Rectal smooth muscle tissue (tissue), 1 donor: ENCODE data around the gene DNTTIP2.

Experiments
- H3K27ac ChIP-seq: one replicate; pipeline ENCODE4 v1.7.0; 2013; ENCODE audit warnings: low read depth, low read length, inconsistent platforms
- H3K27me3 ChIP-seq: one replicate; pipeline ENCODE4 v1.7.0; 2013; ENCODE audit warnings: low read length; ENCODE audit not compliant: control insufficient read depth, insufficient read depth
- H3K36me3 ChIP-seq: one replicate; pipeline ENCODE4 v1.7.0; 2013; ENCODE audit warnings: low read length; ENCODE audit not compliant: control insufficient read depth, insufficient read depth
- H3K4me1 ChIP-seq: one replicate; pipeline ENCODE4 v1.7.0; 2013; ENCODE audit warnings: low read length; ENCODE audit not compliant: control insufficient read depth, insufficient read depth
- H3K4me3 ChIP-seq: one replicate; pipeline ENCODE4 v1.7.0; 2013; ENCODE audit warnings: low read length
- H3K9ac ChIP-seq: one replicate; pipeline ENCODE4 v1.7.0; 2013; ENCODE audit warnings: low read length

DNTTIP2 gene

DNA sequence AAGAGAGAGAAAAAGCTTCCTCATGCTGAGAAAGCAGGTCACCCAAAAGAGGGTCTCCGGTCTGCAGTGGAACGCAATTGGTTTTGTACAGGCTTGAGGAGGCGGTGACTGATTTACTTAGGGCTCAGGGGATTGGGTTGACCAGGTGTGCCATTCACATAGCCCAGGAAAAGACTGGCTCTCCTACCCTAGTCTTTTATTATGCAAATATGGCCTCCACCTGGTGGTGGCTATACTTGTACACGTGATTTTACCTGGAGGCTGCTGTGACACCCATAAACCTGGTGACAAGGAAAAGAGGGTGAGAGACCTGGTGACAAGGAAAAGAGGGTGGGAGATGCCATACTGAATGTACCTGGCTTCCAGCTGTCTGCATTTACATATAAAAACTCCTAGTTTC, 49.9 kb downstream of the DNTTIP2 start:
- no peak overlapping the region for H3K9ac ChIP-seq
- H3K27ac ChIP-seq: no peak overlapping the region

DNA sequence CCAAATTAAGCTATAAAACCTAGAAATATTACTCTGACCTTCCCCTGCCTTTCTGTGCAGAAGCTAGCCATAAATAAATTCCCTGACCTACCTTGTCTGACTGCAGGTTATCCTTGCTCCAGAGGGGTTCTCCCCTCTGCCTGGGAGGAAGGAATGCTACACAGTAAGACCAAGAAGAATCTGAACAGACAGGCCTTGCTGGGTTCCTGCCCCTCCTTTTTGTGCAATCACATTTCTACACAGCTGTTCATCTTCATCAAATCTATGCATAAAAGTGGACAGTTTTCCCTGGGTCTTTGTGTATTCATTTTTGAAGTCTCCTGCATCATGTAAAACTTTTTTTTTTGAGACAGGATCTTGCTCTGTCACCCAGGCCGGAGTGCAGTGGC, 50.6 kb downstream of the DNTTIP2 start:
- H3K36me3 ChIP-seq: no peaks in the 10 kb centered on the region
- H3K4me1 ChIP-seq: no peaks in the 10 kb centered on the region
- H3K27me3 ChIP-seq: no peaks in the 10 kb centered on the region
- H3K9ac ChIP-seq: no peak overlapping the region
- H3K27ac ChIP-seq: no peak overlapping the region
- H3K4me3 ChIP-seq: no peak overlapping the region

More for the DNA sequence above, 49.9 kb downstream of the DNTTIP2 start:
- H3K36me3 ChIP-seq: no peaks in the 10 kb centered on the region
- no peak overlapping the region for H3K4me3 ChIP-seq
- H3K4me1 ChIP-seq: no peaks in the 10 kb centered on the region
- no peaks in the 10 kb centered on the region for H3K27me3 ChIP-seq

DNA sequence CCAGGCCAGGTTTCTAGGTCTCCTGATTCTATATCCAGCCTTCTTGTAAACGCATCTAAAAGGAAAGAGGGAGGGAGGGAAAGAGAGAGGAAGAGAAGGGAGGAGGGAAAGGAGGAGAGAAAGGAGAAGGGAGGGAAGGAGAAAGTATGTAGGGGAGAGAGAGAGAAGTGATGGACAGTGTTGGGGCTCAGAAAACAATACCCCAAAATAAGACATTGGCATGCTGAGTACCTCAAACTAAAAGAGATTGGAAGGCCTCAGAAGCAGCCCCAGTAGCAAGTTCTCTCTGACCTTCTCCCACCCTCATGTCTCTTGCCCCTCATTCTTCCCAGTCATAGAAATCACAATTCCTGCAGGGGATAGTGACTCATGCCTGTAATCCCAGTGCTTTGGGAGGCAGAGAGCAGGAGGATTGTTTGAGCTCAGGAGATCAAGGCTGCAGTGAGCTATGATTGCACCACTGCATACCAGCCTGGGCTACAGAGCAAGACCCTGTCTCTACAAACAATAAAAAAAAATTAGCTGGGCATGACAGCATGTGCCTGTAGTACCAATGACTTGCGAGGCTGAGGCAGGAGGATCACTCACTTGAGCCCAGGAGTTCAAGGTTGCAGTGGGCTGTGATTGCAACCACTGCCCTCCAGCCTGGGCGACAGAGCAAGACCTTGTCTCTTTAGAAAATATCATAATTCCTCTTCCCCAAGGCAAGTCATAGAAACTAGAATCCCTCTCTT, 51.2 kb downstream of the DNTTIP2 start:
- Histone ChIP-seq H3K9ac (no peak overlapping the region), H3K27ac (no peak overlapping the region), H3K4me3 (no peak overlapping the region), H3K27me3 (no peaks in the 10 kb centered on the region), H3K4me1 (no peaks in the 10 kb centered on the region), H3K36me3 (no peaks in the 10 kb centered on the region)

DNA sequence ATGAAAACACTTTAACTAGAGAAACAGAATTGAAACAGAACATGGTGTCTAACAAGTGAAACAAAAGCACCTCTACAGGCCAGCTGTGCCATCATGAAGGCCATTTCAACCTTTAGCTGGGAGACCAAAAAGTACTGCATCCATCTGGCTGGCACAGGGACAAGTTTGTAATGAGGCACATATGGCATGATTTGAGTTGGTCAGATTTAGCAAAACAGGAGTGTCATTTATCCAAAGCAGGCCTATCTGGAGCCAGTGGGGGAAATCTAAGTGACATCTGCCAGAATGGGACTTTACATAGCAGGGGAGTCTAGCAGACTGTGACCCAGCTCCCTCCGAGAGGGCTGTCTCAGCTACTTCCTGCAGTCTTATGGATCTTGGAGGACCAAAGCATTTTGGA, 51.9 kb downstream of the DNTTIP2 start:
- H3K36me3 ChIP-seq: no peaks in the 10 kb centered on the region
- H3K4me3 ChIP-seq: no peak overlapping the region
- no peaks in the 10 kb centered on the region for H3K4me1 ChIP-seq
- no peak overlapping the region for H3K9ac ChIP-seq
- no peak overlapping the region for H3K27ac ChIP-seq
- no peaks in the 10 kb centered on the region for H3K27me3 ChIP-seq

DNA sequence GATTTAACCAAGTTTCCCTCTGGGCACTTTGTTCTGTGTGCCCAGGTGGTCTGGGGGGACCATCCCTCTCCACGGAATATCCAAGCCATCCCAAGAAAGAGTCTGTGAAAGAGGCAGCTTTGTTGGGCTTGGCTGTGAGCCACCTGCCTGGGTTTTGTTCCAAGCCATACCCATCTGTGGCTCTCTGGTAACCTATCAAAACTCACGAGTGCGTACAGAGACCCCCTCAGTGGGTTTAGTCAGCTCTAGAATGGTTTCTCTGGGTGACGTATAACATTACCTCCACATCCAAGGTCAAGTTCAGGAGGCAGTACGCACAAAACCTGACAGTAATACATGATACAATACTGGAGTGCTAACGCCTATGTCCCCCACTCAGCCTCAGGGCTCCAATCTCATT, 54.2 kb downstream of the DNTTIP2 start:
- no peak overlapping the region for H3K9ac ChIP-seq
- no peaks in the 10 kb centered on the region for H3K27me3 ChIP-seq
- H3K27ac ChIP-seq: no peak overlapping the region
- H3K4me3 ChIP-seq: no peak overlapping the region
- H3K4me1 ChIP-seq: no peaks in the 10 kb centered on the region
- H3K36me3 ChIP-seq: no peaks in the 10 kb centered on the region

DNA sequence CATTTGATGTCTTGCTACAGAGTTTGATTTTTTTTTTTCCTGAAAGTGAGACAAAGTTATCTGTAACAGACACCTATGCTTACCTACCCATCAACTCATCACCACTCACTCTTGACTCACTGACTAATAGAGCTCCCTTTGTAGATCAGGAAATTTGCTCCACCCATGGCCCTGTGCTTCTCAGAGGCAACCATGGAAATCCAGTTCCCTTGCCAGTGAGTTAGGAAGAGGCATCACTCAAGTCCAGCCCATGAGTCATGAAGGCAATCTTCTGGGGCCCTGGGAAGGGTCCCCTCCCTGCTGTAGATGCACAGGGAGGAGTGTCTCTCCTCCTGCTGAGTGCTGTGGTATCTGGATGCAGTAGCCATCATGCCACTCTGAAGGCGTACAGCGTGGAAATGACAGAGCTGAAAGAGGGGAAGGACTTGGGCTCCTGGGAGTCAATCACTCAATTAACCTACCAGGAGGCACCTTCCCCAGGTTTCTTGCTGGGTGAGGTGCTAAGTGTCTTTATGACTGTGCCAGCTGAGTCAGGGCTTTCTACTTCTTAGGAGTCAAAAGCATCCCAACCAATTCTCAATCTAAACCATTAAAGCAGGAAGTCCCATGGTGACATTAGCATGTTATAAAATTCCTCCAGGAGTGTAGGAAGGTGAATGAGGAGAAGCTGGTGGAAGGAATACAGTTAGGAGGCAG, 56.1 kb downstream of the DNTTIP2 start:
- no peak overlapping the region for H3K4me3 ChIP-seq

DNA sequence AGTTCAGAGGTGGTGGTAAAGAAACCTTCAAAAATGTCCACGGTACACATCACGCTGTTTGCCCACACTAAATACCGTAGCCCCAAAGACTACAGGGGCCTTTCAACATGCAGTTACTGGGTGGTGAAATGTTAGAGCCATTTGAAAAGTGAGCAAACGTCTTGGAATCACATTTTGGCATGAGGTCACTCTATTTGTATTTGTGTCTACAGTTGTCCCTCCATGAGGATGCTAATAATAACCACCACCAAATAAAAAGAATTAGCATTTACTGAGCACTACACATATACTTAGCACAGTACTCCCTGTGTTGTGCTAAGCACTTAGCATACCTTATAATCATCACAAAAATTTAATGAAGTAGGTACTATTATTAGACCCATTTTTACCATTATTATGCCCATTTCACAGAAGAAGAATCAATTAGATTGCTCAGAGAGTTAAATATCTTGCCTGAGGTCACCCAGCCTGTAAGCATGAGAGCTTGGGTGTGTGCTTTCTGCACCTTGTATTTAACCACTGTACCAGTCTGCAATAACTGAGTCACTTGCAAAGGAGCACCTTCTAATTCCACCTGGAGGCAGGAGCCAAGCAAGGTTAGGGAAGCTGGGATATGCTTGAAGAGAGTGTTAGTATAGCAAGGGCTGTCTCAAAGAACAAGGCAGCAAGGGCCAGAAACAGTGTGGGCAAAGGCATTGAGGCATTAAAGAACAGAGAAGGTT, 57.4 kb downstream of the DNTTIP2 start:
- H3K36me3 ChIP-seq: no peaks in the 10 kb centered on the region
- no peaks in the 10 kb centered on the region for H3K27me3 ChIP-seq
- no peaks in the 10 kb centered on the region for H3K4me1 ChIP-seq

More for the DNA sequence above, 56.1 kb downstream of the DNTTIP2 start:
- H3K27me3 ChIP-seq: no peaks in the 10 kb centered on the region
- H3K36me3 ChIP-seq: no peaks in the 10 kb centered on the region
- H3K27ac ChIP-seq: no peak overlapping the region
- no peaks in the 10 kb centered on the region for H3K4me1 ChIP-seq
- H3K9ac ChIP-seq: no peak overlapping the region

DNA sequence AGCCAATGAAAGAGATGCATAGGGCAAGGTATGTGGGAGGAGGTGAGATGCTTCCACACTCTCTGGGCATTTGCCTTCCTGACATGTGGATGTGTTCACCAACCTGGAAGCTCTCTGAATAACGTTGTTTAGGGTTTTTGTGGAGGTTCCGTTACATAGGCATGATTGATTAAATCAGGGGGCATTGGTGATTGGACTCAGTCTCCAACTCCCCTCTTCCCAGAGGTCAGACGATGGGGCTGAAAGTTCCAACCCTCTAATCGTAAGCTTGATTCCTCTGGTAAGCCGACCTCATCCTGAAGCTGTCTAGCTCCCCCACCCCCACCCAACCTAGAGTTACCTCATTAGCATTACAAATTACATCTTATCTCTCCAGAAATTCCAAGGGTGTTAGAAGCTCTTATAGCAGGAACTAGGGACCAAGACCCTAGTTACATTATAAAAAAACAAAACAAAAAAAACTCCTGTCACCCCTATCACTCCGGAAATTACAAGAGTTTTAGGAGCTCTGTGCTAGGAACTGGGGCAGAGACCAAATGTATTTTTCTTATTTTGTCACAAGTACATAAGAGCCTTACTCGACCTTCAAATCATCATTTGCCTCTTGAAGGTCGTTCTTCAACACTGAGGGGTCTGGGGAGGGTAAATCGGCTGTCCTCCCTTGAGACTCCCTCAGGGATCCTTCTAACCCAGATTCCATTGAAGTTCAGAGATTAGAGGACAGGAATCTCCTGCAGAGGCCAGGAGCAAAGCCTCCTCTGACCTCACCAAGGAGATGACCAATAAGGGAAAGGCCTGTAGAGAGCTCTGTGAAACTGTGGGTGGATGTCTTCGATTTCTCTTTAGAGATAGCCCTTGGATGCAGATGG, 58.2 kb downstream of the DNTTIP2 start:
- H3K4me3 ChIP-seq: no peak overlapping the region
- H3K27ac ChIP-seq: no peak overlapping the region
- H3K27me3 ChIP-seq: no peaks in the 10 kb centered on the region
- H3K9ac ChIP-seq: no peak overlapping the region
- H3K36me3 ChIP-seq: no peaks in the 10 kb centered on the region
- H3K4me1 ChIP-seq: no peaks in the 10 kb centered on the region

More for the DNA sequence above, 57.4 kb downstream of the DNTTIP2 start:
- Histone ChIP-seq H3K27ac (no peak overlapping the region), H3K9ac (no peak overlapping the region), H3K4me3 (no peak overlapping the region)

DNA sequence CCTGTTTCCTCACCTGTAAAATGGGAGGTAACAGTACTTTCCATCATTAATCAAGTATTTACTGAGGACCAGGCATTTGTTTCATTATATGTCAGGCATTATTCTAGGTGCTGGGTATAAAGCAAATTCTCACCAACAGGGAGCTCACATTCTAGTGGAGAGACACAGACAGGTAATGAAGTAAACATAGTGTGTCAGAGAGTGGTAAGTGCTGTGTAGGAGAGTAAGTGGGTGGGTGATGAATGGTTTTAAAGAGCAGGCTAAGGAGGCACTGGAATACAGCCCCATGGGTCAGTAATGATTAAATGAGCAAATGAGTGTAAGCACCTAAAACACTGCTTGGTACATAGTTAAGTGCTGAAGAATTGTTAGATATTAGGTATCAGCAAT, 60.4 kb downstream of the DNTTIP2 start:
- no peaks in the 10 kb centered on the region for H3K4me1 ChIP-seq
- H3K36me3 ChIP-seq: no peaks in the 10 kb centered on the region
- no peak overlapping the region for H3K27ac ChIP-seq
- no peaks in the 10 kb centered on the region for H3K27me3 ChIP-seq
- no peak overlapping the region for H3K4me3 ChIP-seq
- H3K9ac ChIP-seq: no peak overlapping the region

DNA sequence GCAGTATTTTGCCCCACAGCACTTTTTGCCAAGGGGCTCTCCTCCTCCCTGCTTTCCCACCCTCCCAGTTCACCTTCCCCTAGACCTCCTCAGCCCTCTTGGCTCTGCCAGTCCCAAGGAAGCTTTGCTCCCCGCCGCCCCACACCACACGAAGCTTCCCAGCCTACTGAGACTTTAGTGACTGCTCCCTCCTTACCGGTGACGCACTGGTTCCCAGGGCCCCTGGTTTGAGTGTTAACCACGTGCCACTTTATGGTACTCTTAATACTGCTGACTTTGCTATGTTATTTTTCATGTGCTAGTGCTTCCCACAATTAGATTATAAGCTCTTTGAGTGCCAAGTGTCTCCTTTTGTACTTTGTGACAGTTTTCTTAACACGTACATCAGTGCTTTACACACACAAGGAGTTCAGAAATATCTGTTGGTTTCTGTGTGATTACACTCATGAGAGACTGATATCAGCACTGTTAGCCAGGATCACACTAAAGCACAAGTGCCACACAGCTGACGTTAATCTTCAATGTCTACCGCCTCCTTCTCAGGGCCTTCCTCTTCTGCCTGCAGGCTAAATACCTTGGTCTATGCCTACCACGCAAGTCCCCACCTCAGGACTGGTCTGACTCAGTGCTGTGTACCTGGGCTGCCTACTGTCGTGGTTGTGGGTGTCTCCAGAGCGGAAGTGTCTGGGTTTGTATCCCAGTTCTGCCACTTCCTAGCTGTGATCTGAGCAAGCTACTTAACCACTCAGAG, 61.0 kb downstream of the DNTTIP2 start:
- Histone ChIP-seq H3K27ac (no peak overlapping the region), H3K9ac (no peak overlapping the region), H3K36me3 (no peaks in the 10 kb centered on the region), H3K4me1 (no peaks in the 10 kb centered on the region), H3K27me3 (no peaks in the 10 kb centered on the region), H3K4me3 (no peak overlapping the region)

DNA sequence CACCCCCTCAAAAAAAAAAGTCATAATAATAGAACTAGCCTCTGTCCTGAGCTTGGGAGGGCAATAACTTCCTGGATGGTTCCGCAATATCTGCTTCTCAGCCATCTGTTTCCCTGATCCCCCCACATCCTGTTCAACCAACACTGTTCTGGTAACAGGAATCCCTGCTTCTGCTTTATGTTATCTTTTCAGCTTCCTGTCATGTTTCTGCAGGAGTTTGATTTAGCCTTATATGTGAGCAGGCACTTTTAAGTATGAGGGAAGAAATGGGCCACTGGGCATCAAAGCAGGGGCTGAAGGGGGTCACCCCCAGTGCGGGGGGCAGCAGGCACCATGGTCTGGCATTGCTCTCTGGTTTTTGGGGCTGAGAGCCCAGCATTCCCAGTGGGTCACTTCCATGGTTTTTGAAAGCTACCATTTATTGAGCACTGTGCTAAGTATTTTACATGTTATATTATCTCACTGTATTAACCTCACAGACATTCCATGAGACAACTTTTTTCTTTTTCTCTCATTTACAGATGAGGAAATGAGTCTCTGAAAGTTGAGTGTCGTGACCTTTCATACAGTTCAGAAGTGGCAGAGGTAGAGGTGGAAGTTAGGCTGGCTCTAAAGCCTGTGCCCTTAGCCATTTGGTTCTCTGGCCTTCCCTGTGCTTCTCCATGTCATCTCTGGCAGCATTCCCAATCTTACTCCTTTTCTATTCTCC, 61.9 kb downstream of the DNTTIP2 start:
- H3K36me3 ChIP-seq: no peaks in the 10 kb centered on the region
- no peak overlapping the region for H3K4me3 ChIP-seq
- no peak overlapping the region for H3K9ac ChIP-seq
- H3K27ac ChIP-seq: no peak overlapping the region
- no peaks in the 10 kb centered on the region for H3K4me1 ChIP-seq
- no peaks in the 10 kb centered on the region for H3K27me3 ChIP-seq
